Effector memory CD8-positive, alpha-beta T cell (primary cell): Measurements from ENCODE around the gene TNNT3.

ENCODE experiments used
- ATAC-seq: fragments of 150-1000 bp; cut with Tn5 transposase; replicated peaks from 2 replicates; pipeline ENCODE4 v1.10.0; 2021; ENCODE audit warnings: mild to moderate bottlenecking, moderate library complexity
- DNase-seq, 3 experiments: peaks; one replicate each; pipeline ENCODE4 v3.0.0; 2021
- H3K27ac Mint-ChIP-seq, 2 donors: one replicate each; pipeline ENCODE4 v1.8.0; 2022; ENCODE audit warnings: mild to moderate bottlenecking in 2 of 2, mixed read lengths in 2 of 2, moderate library complexity in 2 of 2
- H3K27me3 Mint-ChIP-seq, 2 donors: one replicate each; pipeline ENCODE4 v1.8.0; 2022; ENCODE audit warnings: mixed read lengths in 2 of 2
- H3K36me3 Mint-ChIP-seq: one replicate; pipeline ENCODE4 v1.8.0; 2022; ENCODE audit warnings: mild to moderate bottlenecking, moderate library complexity, mixed read lengths; ENCODE audit not compliant: insufficient read depth
- H3K4me1 Mint-ChIP-seq, 2 donors: one replicate each; pipeline ENCODE4 v1.8.0; 2022; ENCODE audit warnings: low read depth in 2 of 2, mixed read lengths in 2 of 2
- H3K4me3 Mint-ChIP-seq, 2 donors: one replicate each; pipeline ENCODE4 v1.8.0; 2022; ENCODE audit warnings: mild to moderate bottlenecking in 2 of 2, mixed read lengths in 2 of 2, moderate library complexity in 2 of 2
- H3K9me3 Mint-ChIP-seq, 2 donors: one replicate each; pipeline ENCODE4 v1.8.0; 2022; ENCODE audit warnings: mixed read lengths in 2 of 2

TNNT3 gene

DNA sequence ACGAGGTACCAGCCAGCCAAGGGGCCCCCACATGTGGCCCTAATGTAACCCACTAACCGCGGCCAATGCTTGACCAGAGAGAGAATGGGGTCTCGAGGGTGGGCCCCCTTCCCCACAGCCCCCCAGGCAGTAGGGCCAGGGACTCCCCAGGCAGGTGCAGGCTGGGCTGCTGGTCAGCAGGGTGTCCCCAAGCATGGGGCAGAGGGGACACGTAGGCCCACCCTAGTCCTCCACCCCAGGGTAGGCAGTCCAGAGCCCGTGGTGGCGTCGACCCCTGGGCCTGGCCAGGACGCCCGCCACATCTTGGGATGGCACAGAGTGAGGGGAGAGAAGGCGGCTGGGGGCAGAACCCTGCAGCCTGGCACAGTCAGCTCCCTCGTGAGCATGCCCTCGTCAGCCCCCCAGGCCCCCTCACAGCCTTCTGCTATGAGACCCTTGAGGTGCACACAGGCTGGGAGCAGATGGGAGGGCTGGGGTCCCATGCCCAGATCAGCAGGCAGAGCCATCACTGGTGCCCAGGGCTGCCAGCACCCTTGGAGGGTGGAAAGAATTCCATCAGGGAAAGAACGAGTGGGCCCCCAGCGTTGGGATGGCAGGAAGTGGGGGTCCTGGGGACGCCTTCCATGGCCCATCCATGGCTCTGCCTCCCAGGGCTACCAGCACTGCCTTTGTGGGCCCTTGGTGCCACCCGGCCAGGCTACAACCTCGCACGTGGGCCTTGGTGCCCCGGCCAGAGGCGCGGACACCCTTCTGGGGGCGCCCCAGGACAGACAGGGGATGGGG, 6.1 kb downstream of the TNNT3 start:
- H3K4me3 Mint-ChIP-seq = no peak overlapping the region
- H3K9me3 Mint-ChIP-seq = no peaks in the 10 kb centered on the region
- peaks cover 13 to 15% of the 10 kb centered on the region in 2 donors for H3K27me3 Mint-ChIP-seq
- DNase-seq = no peak
- H3K27ac Mint-ChIP-seq = no peak overlapping the region
- H3K36me3 Mint-ChIP-seq = no peaks in the 10 kb centered on the region
- peaks cover 5 to 11% of the 10 kb centered on the region in 2 donors for H3K4me1 Mint-ChIP-seq
- ATAC-seq = no peak

DNA sequence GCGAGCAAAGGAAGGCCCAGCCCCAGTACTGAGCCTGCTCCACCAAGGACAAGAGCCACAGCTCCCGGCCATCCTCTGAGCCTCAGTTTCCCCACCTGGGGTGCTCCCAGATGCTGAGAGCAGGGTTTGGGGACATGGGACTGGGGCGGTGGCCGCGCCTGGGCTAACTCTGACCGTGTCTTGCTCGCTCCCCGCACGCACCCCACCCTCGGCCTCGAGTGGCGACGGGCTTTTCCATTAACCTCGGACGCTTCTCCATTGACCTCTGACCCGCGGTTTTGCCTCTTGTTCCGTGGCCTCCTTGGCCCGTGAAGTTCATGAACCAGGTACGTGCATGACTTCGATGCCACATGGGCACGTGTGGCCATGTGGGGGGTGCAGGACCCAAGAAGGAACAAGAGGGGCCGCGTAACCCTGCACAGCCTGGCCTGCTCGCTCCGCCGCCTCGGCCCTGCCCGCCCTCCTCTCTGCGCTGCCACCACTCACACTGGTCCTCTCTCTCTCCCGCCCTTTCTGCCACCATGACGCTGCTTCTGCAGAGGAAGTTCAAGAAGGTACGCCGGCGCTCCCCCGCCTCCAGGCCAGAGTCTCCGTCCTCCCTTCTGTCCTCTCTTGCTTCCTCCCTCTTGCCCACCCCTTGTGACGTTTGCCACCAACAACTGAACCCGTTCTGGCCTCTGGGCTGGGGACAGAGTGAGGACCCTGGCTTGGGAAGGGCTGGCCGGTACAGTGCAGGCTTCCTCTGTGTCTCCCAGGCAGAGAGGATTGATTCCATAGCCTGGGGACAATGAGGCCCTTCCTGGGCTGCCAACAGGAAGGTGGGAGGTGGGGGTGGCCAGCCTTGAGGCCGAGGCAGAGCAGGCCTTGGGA, 6.9 kb downstream of the TNNT3 start:
- no peak overlapping the region for H3K4me3 Mint-ChIP-seq
- ATAC-seq = no peak
- peaks cover 13 to 15% of the 10 kb centered on the region in 2 donors for H3K27me3 Mint-ChIP-seq
- H3K27ac Mint-ChIP-seq = peak overlapping the region in 1 of 2 donors; percentile 42
- no peak for DNase-seq
- H3K9me3 Mint-ChIP-seq = no peaks in the 10 kb centered on the region
- H3K4me1 Mint-ChIP-seq = peaks cover 3 to 12% of the 10 kb centered on the region in 2 donors
- H3K36me3 Mint-ChIP-seq = no peaks in the 10 kb centered on the region

GRCh38 chr11:1927026-1927847, 7.7 kb downstream of the TNNT3 start:
- Mint-ChIP-seq H3K9me3 (no peaks in the 10 kb centered on the region), H3K27me3 (peaks cover 13 to 22% of the 10 kb centered on the region in 2 donors)

DNA sequence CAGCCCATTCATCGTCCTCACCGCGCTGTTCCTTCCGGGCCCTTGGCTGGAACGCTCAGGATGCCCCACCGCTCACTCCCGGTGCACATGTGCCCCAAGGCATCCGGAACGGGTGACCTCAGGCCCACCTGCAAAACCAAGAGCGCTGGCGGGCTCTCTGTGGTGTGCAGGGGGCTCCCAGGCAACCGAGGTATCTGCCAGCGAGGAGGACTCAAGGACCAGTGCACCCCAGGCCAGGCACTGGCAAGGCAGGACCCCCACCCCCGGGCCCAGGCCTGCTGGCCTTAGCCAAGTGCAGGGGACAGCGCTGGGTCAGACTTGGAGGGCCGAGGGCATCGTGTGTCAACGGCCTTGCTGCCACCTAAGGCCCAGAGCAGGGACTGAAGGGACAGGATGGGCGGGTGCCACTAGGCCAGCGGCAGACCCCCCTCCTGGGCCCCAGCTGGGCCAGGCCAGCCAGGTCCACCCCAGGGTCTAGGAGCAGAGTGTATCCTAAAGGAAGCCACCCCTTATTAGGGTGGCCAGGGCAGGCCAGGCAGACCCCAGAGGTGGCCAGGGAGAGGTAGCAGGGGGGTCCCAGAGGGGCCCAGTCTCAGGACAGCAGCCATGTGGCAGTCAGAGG, 8.5 kb downstream of the TNNT3 start:
- H3K27me3 Mint-ChIP-seq = peaks cover 13 to 24% of the 10 kb centered on the region in 2 donors
- ATAC-seq = no peak
- peaks cover 3 to 6% of the 10 kb centered on the region in 2 donors for H3K4me1 Mint-ChIP-seq
- no peaks in the 10 kb centered on the region for H3K9me3 Mint-ChIP-seq
- no peak overlapping the region for H3K4me3 Mint-ChIP-seq
- DNase-seq = no peak
- H3K36me3 Mint-ChIP-seq = peaks cover 5% of the 10 kb centered on the region
- no peak overlapping the region for H3K27ac Mint-ChIP-seq

More at GRCh38 chr11:1927026-1927847, 7.7 kb downstream of the TNNT3 start:
- DNase-seq = no peak
- H3K36me3 Mint-ChIP-seq = peaks cover 5% of the 10 kb centered on the region
- H3K4me1 Mint-ChIP-seq = peaks cover 3 to 12% of the 10 kb centered on the region in 2 donors
- no peak for ATAC-seq
- no peak overlapping the region for H3K4me3 Mint-ChIP-seq
- H3K27ac Mint-ChIP-seq = no peak overlapping the region

DNA sequence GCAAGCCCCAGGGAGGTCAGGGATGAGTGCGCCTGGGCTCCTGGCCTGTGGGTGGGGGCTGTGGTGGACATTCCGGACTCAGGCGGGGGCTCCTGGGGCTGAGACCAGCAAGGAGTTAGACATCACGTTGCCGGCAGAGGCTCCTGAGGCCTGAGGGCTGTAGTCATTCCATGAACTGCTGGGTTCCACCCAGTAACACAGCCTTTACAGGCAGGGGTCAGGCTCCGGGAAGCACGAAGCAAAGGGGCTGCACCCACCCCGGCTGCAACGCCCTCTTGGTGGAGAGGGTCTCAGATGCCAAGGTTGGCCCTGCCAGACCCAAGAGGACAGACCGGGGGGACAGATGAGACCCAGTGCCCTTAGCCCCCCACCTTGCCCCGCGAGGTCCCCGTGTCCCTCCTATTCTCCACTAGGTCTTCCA, 9.0 kb downstream of the TNNT3 start:
- no peaks in the 10 kb centered on the region for H3K9me3 Mint-ChIP-seq
- no peak overlapping the region for H3K27ac Mint-ChIP-seq
- peaks cover 5% of the 10 kb centered on the region for H3K36me3 Mint-ChIP-seq
- no peak overlapping the region for H3K4me3 Mint-ChIP-seq
- peaks cover 3 to 5% of the 10 kb centered on the region in 2 donors for H3K4me1 Mint-ChIP-seq
- peaks cover 16 to 27% of the 10 kb centered on the region in 2 donors for H3K27me3 Mint-ChIP-seq
- ATAC-seq = no peak
- no peak for DNase-seq

GRCh38 chr11:1928891-1929541, 9.5 kb downstream of the TNNT3 start:
- H3K4me1 Mint-ChIP-seq = peaks cover 3 to 5% of the 10 kb centered on the region in 2 donors
- ATAC-seq = no peak
- H3K4me3 Mint-ChIP-seq = no peak overlapping the region

DNA sequence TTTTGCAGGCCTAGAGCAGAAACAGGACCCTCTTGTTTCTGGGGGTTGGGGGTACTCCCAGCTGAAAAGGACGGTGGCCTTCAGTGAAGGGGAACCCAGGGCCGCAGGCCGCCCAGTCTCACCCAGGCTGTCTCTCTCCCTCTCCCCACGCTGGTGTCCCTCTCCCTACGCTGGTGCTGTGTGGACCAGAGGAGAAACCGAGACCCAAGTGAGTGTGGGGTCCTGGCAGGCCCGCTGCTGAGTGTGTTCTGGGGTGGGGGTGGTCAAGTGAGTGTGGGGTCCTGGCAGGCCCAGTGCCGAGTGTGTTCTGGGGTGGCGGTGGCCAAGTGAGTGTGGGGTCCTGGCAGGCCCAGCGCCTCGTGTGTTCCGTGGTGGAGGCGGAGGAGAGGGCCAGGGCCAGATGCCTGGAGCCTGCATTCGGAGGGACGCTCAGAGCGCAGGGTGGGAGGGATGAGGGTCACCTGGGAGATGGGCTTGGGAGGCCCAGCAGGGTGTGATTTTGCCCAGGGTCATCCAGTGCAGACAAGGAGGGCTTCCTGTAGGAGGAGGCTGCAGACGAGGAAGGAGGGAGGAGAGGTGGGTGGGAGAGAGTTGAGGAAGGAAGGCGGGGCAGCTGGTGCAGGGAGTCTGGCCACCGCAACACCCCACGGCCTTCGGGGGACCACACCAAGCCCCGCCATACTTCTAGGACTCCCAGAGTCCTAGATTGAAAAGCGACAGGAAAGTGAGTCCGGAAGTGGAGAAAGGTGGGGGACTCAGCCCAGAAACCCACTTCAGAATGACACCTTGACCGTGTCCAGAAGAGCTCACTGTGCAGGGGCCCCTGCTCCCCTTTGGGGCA, 10.3 kb downstream of the TNNT3 start:
- H3K4me1 Mint-ChIP-seq = peaks cover 3 to 5% of the 10 kb centered on the region in 2 donors
- DNase-seq (no peak), ATAC-seq (peak; percentile 12)
- peaks cover 6% of the 10 kb centered on the region for H3K36me3 Mint-ChIP-seq
- no peak overlapping the region for H3K4me3 Mint-ChIP-seq
- H3K9me3 Mint-ChIP-seq = no peaks in the 10 kb centered on the region
- H3K27ac Mint-ChIP-seq = peak overlapping the region in 1 of 2 donors; percentile 77
- peaks cover 13 to 34% of the 10 kb centered on the region in 2 donors for H3K27me3 Mint-ChIP-seq

More at GRCh38 chr11:1928891-1929541, 9.5 kb downstream of the TNNT3 start:
- peaks cover 14 to 33% of the 10 kb centered on the region in 2 donors for H3K27me3 Mint-ChIP-seq
- no peak for DNase-seq
- H3K27ac Mint-ChIP-seq = peak overlapping the region in 1 of 2 donors; percentile 77
- H3K36me3 Mint-ChIP-seq = peaks cover 5% of the 10 kb centered on the region
- H3K9me3 Mint-ChIP-seq = no peaks in the 10 kb centered on the region

DNA sequence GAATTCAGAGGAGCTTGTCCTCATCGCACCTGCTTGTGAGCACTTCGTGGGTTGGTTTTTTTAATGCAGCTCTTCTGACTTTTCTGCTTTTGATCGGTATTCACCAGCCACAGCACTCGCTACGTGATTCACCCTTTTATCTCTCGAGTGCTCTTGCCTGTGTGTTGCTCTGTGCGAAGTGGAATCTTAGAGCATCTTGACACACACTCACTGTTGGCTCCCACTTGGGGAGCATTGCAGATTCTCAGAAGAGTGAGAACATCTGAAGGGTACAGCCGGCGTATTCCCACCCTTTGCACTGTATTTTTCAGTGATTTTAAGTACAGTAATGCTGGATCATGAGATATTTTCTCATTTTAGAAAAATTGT, 10.9 kb downstream of the TNNT3 start:
- Mint-ChIP-seq H3K4me1 (peaks cover 3 to 5% of the 10 kb centered on the region in 2 donors), H3K4me3 (no peak overlapping the region), H3K9me3 (no peaks in the 10 kb centered on the region), H3K27me3 (peaks cover 13 to 34% of the 10 kb centered on the region in 2 donors), H3K36me3 (peaks cover 10% of the 10 kb centered on the region), H3K27ac (peak overlapping the region in 1 of 2 donors; percentile 77)
- DNase-seq (no peak), ATAC-seq (no peak)

- Mint-ChIP-seq H3K4me1 (peaks cover 3 to 5% of the 10 kb centered on the region in 2 donors), H3K27ac (no peak overlapping the region), H3K4me3 (no peak overlapping the region), H3K27me3 (peaks cover 13 to 30% of the 10 kb centered on the region in 2 donors), H3K9me3 (no peaks in the 10 kb centered on the region), H3K36me3 (peaks cover 10% of the 10 kb centered on the region)
- ATAC-seq (no peak), DNase-seq (no peak)
Measured at GRCh38 chr11:1931341-1932104, 12.0 kb downstream of the TNNT3 start.

DNA sequence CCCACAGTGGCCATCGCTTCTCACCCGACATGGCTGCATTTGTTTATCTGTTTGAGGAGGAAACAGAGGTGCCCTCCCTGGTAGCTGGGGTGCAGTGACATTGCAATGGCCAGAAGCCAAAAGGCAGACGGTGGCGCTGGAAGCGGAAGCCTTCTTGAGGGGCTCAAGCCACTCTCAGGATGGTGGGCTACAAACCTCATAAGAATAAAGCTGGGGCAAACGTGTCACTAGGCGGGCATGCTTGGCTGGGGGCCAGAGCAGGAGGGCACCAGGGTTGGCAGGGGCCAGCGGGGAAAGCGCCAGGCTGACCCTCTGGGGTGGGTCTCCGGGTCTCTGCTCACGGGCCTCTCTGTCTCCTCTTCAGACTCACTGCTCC, 12.6 kb downstream of the TNNT3 start:
- H3K4me1 Mint-ChIP-seq = peaks cover 3 to 5% of the 10 kb centered on the region in 2 donors
- DNase-seq = no peak
- no peaks in the 10 kb centered on the region for H3K9me3 Mint-ChIP-seq
- H3K27me3 Mint-ChIP-seq = peaks cover 13 to 25% of the 10 kb centered on the region in 2 donors
- H3K4me3 Mint-ChIP-seq = no peak overlapping the region
- H3K36me3 Mint-ChIP-seq = peaks cover 10% of the 10 kb centered on the region
- ATAC-seq = no peak
- H3K27ac Mint-ChIP-seq = no peak overlapping the region

GRCh38 chr11:1932681-1933080, 13.2 kb downstream of the TNNT3 start:
- H3K27me3 Mint-ChIP-seq = peaks cover 13 to 25% of the 10 kb centered on the region in 2 donors

More at GRCh38 chr11:1932681-1933080, 13.2 kb downstream of the TNNT3 start:
- Mint-ChIP-seq H3K4me3 (no peak overlapping the region), H3K27ac (no peak overlapping the region), H3K9me3 (no peaks in the 10 kb centered on the region), H3K36me3 (peaks cover 10% of the 10 kb centered on the region), H3K4me1 (peaks cover 3 to 5% of the 10 kb centered on the region in 2 donors)
- no peak for DNase-seq
- ATAC-seq = no peak
